Measurements from ENCODE around the gene REPIN1. TPM values are rescaled to one million over a fixed set of nuclear protein-coding genes. Genes with fewer than 3 reads are reported as not detected.

The REPIN1 gene
- total and polyA plus RNA-seq, 9 of the 15 experiments (the other 6 are each of a cell fraction or from before 2014, with no cell fraction given): 8.1 to 283 (median 94.3) TPM

GRCh38 chr7:150378115-150378852 is 9.7 kb downstream of the REPIN1 start:
- peaks cover 61% of the 10 kb centered on the region for H3K79me2 ChIP-seq (ENCODE audit: control insufficient read depth, insufficient read depth, low read length)
- H3K9me1 ChIP-seq (ENCODE audit: control insufficient read depth, insufficient read depth, low read length): peaks cover 7% of the 10 kb centered on the region
- 6% methylated on average over 32 of the region's 32 CpGs for WGBS (ENCODE audit: insufficient coverage, low coverage, missing lambda C conversion rate)
- no peaks in the 10 kb centered on the region for H3K27me3 ChIP-seq (ENCODE audit: control insufficient read depth in 2 of 2, insufficient read depth in 2 of 2, low read length in 2 of 2)
- POLR2A ChIA-PET: interaction anchor here (0.7 to 2.1 kb wide), 9 partner anchors 8 to 616 kb away, joined by 3 to 30 read pairs (median 4); partner anchors contain the start of gene REPIN1
- H3K4me2 ChIP-seq (ENCODE audit: insufficient read depth, low read length): peak overlapping the region; percentile 99
- peak overlapping the region; percentile 85 to 95 for H3K9ac ChIP-seq (ENCODE audit: insufficient read depth in 1 of 2, low read depth in 2 of 2, low read length in 2 of 2)
- peaks cover 40 to 54% of the 10 kb centered on the region in 2 experiments for H3K4me1 ChIP-seq (replicated peaks in 1 of 2; ENCODE audit: control insufficient read depth in 2 of 2, insufficient read depth in 2 of 2, low read length in 2 of 2)
- peaks cover 22% of the 10 kb centered on the region; the same call in 2 of the 3 replicates for H3K36me3 ChIP-seq (ENCODE audit: control insufficient read depth, insufficient read depth, low read length)
- peak overlapping the region; percentile 96 for H3K4me3 ChIP-seq
- intact Hi-C loops (cut with micrococcal nuclease): loop anchor here (2.0 kb wide), 3 partner anchors 21 to 663 kb away; a partner anchor contains a TSS
- peak overlapping the region; percentile 67 for H2AFZ ChIP-seq (ENCODE audit: low read depth, low read length)
- ATAC-seq (peak; percentile 3), FAIRE-seq (peak; percentile 46), DNase-seq (ENCODE audit: extremely low read depth in 1 of 4, low spot score in 3 of 4) (peak; percentile 71 to 82 (median 72))
- CTCF ChIA-PET (ENCODE audit: low intra/inter-chr PET ratio): interaction anchor here (0.8 kb wide), 1 partner anchor 22 kb away, joined by 3 read pairs; no protein-coding TSS in a partner anchor
- in situ Hi-C loops (cut with MboI): no loop called here
- no peaks in the 10 kb centered on the region for H3K9me3 ChIP-seq (replicated peaks; ENCODE audit: control insufficient read depth, insufficient read depth, low read depth, low read length)
- peak overlapping the region; percentile 73 for H3K27ac ChIP-seq (ENCODE audit: extremely low read depth, low read depth, low read length)
- H4K20me1 ChIP-seq (replicated peaks; ENCODE audit: control insufficient read depth, insufficient read depth, low read length): peaks cover 17% of the 10 kb centered on the region
- TSS peak; percentile 98 for BruUV-seq (replicated peaks)
- TF ChIP-seq MIER1 (IDR thresholded peaks at IDR 0.05; ENCODE audit: low read depth) (no peak), ZKSCAN1 (IDR thresholded peaks at IDR 0.05; ENCODE audit: low read depth, low read length) (peak; percentile 7; the same call in 1 of the 2 replicates), MTA2 (IDR thresholded peaks at IDR 0.05; ENCODE audit: low read depth) (no peak), ZSCAN29 (IDR thresholded peaks at IDR 0.05) (no peak), GMEB1 (CRISPR knock-in tag; IDR thresholded peaks at IDR 0.05) (no peak; the same call in 1 of the 2 replicates), ZNF592 (IDR thresholded peaks at IDR 0.05) (peak; percentile 81), ZNF766 (CRISPR knock-in tag; conservative IDR thresholded peaks at IDR 0.05) (peak; percentile 70), ZNF507 (tag; conservative IDR thresholded peaks at IDR 0.05) (no peak), ADNP (tag; IDR thresholded peaks at IDR 0.05) (no peak), CREB3L1 (IDR thresholded peaks at IDR 0.05; ENCODE audit: borderline replicate concordance, low read depth) (peak; percentile 24; the same call in 1 of the 2 replicates), SMARCC2 (IDR thresholded peaks at IDR 0.05; ENCODE audit: low read depth) (0 out of 2 replicates have a peak, but pooled peaks have one; percentile 40)
- TF ChIP-seq, protein P1, sequence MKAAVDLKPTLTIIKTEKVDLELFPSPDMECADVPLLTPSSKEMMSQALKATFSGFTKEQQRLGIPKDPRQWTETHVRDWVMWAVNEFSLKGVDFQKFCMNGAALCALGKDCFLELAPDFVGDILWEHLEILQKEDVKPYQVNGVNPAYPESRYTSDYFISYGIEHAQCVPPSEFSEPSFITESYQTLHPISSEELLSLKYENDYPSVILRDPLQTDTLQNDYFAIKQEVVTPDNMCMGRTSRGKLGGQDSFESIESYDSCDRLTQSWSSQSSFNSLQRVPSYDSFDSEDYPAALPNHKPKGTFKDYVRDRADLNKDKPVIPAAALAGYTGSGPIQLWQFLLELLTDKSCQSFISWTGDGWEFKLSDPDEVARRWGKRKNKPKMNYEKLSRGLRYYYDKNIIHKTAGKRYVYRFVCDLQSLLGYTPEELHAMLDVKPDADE (conservative IDR thresholded peaks at IDR 0.05; ENCODE audit: control insufficient read depth, low read depth, low read length): 0 out of 2 replicates have a peak, but pooled peaks have one; percentile 37

Data from K562 (cell line).